Measurements from ENCODE around the gene GP5.

DNA sequence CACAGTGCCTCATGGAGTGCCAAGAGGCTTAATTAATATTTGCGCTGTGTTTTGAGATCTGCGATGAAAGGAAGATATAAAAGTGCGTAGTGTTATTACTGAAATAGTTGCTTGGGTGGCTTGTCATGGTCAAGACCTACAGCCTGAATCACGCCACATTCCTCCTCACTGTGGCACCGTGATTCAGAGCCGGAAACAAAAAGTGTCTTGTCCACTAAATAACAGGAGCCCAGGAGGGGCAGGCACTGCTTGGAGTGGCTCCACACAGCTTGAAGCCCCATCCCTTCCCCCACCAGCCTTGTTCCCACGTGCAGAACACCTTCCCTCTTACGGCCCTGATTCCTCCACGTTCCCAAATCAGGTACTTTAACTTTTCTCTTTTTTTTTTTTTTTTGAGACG is 28.3 kb downstream of the GP5 start:
- no peak for TF ChIP-seq ZNF121 (tag by site-specific recombination; IDR thresholded peaks at IDR 0.05)
- TF ChIP-seq, protein P1, sequence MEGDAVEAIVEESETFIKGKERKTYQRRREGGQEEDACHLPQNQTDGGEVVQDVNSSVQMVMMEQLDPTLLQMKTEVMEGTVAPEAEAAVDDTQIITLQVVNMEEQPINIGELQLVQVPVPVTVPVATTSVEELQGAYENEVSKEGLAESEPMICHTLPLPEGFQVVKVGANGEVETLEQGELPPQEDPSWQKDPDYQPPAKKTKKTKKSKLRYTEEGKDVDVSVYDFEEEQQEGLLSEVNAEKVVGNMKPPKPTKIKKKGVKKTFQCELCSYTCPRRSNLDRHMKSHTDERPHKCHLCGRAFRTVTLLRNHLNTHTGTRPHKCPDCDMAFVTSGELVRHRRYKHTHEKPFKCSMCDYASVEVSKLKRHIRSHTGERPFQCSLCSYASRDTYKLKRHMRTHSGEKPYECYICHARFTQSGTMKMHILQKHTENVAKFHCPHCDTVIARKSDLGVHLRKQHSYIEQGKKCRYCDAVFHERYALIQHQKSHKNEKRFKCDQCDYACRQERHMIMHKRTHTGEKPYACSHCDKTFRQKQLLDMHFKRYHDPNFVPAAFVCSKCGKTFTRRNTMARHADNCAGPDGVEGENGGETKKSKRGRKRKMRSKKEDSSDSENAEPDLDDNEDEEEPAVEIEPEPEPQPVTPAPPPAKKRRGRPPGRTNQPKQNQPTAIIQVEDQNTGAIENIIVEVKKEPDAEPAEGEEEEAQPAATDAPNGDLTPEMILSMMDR (tag by site-specific recombination; IDR thresholded peaks at IDR 0.05): no peak
- TF ChIP-seq ZNF311 (tag by site-specific recombination; IDR thresholded peaks at IDR 0.05; ENCODE audit: borderline replicate concordance): no peak
- no peak for TF ChIP-seq SP2 (tag by site-specific recombination; IDR thresholded peaks at IDR 0.05)
- TF ChIP-seq ZBTB21 (tag by site-specific recombination; IDR thresholded peaks at IDR 0.05): no peak
- no peak for TF ChIP-seq ZNF169 (tag by site-specific recombination; IDR thresholded peaks at IDR 0.05)
- TF ChIP-seq ZNF747 (tag by site-specific recombination; IDR thresholded peaks at IDR 0.05): no peak
- TF ChIP-seq ZNF473 (tag by site-specific recombination; IDR thresholded peaks at IDR 0.05): no peak
